HepG2 (cell line): ENCODE data around the gene PIP4K2C. TPM values are rescaled to one million over a fixed set of nuclear protein-coding genes. Genes with fewer than 3 reads are reported as not detected.

Experiments used
- ATAC-seq: fragments of 200-7000 bp; cut with Tn5 transposase; 3 replicates; pipeline ENCODE4 v1.9.1; 2020; ENCODE audit warnings: mild to moderate bottlenecking, moderate library complexity
- BruUV-seq: library from RNA; stranded (reverse); fragments of 400-500 nt; replicated peaks from 2 replicates; lab custom pipeline; 2021; lab: Mats Ljungman, UMichigan
- CTCF ChIA-PET: fragments of 300-600 bp; formaldehyde crosslinking; extraction: SDS; loops from one replicate; lab custom pipeline; 2021; ENCODE audit warnings: low total read pairs, inconsistent platforms, low intra/inter-chr PET ratio; lab: Yijun Ruan, JAX
- POLR2A ChIA-PET: fragments of 350-600 bp; sonication (Branson Sonifier 250); formaldehyde crosslinking; loops from one replicate; lab custom pipeline; 2020; ENCODE audit warnings: antibody characterized with exemption, inconsistent platforms; lab: Yijun Ruan, JAX
- DNase-seq: peaks from one replicate; pipeline ENCODE4 v3.0.0-alpha.2; 2015; ENCODE audit warnings: low spot score
- FAIRE-seq: peaks from 3 replicates; lab custom pipeline; 2011; peaks lifted over from hg19 to GRCh38; lab: Jason Lieb, UNC
- H2AFZ ChIP-seq: one replicate; pipeline ENCODE4 v1.6.1; 2011; ENCODE audit warnings: low read length, inconsistent platforms
- H3K27ac ChIP-seq: fragments of 300-600 bp; 3 replicates; pipeline ENCODE4 v1.8.0; 2011; ENCODE audit warnings: mixed run types, mild to moderate bottlenecking, mixed read lengths, low read length, inconsistent platforms; ENCODE audit not compliant: insufficient read depth; ENCODE audit errors: extremely low read length
- H3K27me3 ChIP-seq, 2 experiments: fragments of 200-600 bp in 1 of 2; 2 replicates in 1 of 2; 3 replicates in 1 of 2; pipeline versions ENCODE4 v1.6.0 to v1.8.0; 2011; ENCODE audit warnings: low read length in 2 of 2, mild to moderate bottlenecking in 2 of 2, moderate library complexity in 2 of 2, inconsistent platforms in 1 of 2; ENCODE audit not compliant: insufficient read depth in 2 of 2, control insufficient read depth in 1 of 2
- H3K36me3 ChIP-seq, 2 experiments: fragments of 200-600 bp in 1 of 2; replicated peaks in 1 of 2; 2 replicates in 1 of 2; 3 replicates in 1 of 2; pipeline versions ENCODE4 v1.5.1 to v1.8.0; 2011; ENCODE audit warnings: low read length in 2 of 2, inconsistent platforms in 1 of 2; ENCODE audit not compliant: insufficient read depth in 2 of 2, control insufficient read depth in 1 of 2
- H3K4me1 ChIP-seq: 2 replicates; pipeline ENCODE4 v1.5.1; 2012; ENCODE audit warnings: low read length, inconsistent platforms; ENCODE audit not compliant: insufficient read depth
- H3K4me2 ChIP-seq: 2 replicates; pipeline ENCODE4 v1.6.0; 2011; ENCODE audit warnings: low read depth, low read length, inconsistent platforms
- H3K4me3 ChIP-seq, 3 experiments: fragments of 200-600 bp in 1 of 3; sonication (generic), shearing (Covaris generic) in 1 of 3; replicated peaks in 1 of 3; 2 replicates each; pipeline ENCODE4 v1.5.1; 2011 to 2016; ENCODE audit warnings: low read length in 3 of 3, inconsistent platforms in 2 of 3, low read depth in 2 of 3, mild to moderate bottlenecking in 2 of 3, control low read depth in 1 of 3, mixed read lengths in 1 of 3; ENCODE audit not compliant: insufficient read depth in 1 of 3
- H3K79me2 ChIP-seq: one replicate; pipeline ENCODE4 v1.6.1; 2011; ENCODE audit warnings: low read length, inconsistent platforms; ENCODE audit not compliant: insufficient read depth
- H3K9ac ChIP-seq: 2 replicates; pipeline ENCODE4 v1.6.0; 2011; ENCODE audit warnings: mild to moderate bottlenecking, low read depth, low read length, inconsistent platforms; ENCODE audit not compliant: insufficient read depth
- H3K9me3 ChIP-seq: 2 replicates; pipeline ENCODE4 v1.5.1; 2012; ENCODE audit warnings: mild to moderate bottlenecking, low read length
- H4K20me1 ChIP-seq: 2 replicates; pipeline ENCODE4 v1.6.0; 2011; ENCODE audit warnings: inconsistent platforms, mild to moderate bottlenecking, low read length, moderate library complexity; ENCODE audit not compliant: insufficient read depth
- FOXK1 ChIP-seq: sonication (generic); formaldehyde crosslinking; IDR thresholded peaks from 2 replicates; pipeline ENCODE4 v1.4.0; 2020; ENCODE audit warnings: low read depth, missing genetic modification reagents, borderline replicate concordance
- HDAC2 ChIP-seq: sonication (generic); formaldehyde crosslinking; IDR thresholded peaks from 2 replicates; pipeline ENCODE4 v1.4.0; 2020; ENCODE audit warnings: missing genetic modification reagents
- IKZF5 ChIP-seq: IDR thresholded peaks from 2 replicates; pipeline ENCODE4 v1.6.1; 2018; ENCODE audit warnings: missing genetic modification reagents, mild to moderate bottlenecking, missing compliant biosample characterization
- KLF16 ChIP-seq, 2 experiments: sonication (generic) in 1 of 2; formaldehyde crosslinking in 1 of 2; IDR thresholded peaks; 2 replicates each; pipeline versions ENCODE4 v1.6.1 to v1.8.0; 2016 to 2023; ENCODE audit warnings: missing genetic modification reagents in 2 of 2, missing compliant biosample characterization in 1 of 2
- TAF1 ChIP-seq: sonication (generic); formaldehyde crosslinking; IDR thresholded peaks from 2 replicates; pipeline ENCODE4 v1.4.0; 2020; ENCODE audit warnings: missing genetic modification reagents
- THRA ChIP-seq: sonication (generic); formaldehyde crosslinking; IDR thresholded peaks from 2 replicates; pipeline ENCODE4 v1.4.0; 2020; ENCODE audit warnings: missing genetic modification reagents, borderline replicate concordance
- ZC3H4 ChIP-seq: sonication (generic); formaldehyde crosslinking; IDR thresholded peaks from 2 replicates; pipeline ENCODE4 v1.4.0; 2020; ENCODE audit warnings: missing genetic modification reagents, borderline replicate concordance
- WGBS: methylation state at CpG from one replicate; pipeline ENCODE4 v1.1.6; 2017; ENCODE audit warnings: low lambda C conversion rate; 5-methylcytosine and 5-hydroxymethylcytosine counted together
- in situ Hi-C: cut with HindIII; loops from 2 replicates; pipeline ENCODE4 v1.10.0; 2017; ENCODE audit warnings: low pct_unique_long_range_greater_than_20kb; ENCODE audit not compliant: extremely low pct_ligation_motif_present
- intact Hi-C: fragments of 100-400 bp; cut with micrococcal nuclease; formaldehyde crosslinking; loops from one replicate; pipeline ENCODE4 v1.10.0; 2022; ENCODE audit not compliant: unreplicated experiment
- polyA plus RNA-seq, 8 experiments: library from polyadenylated mRNA; depleted of rRNA in 3 of 8; stranded (reverse) in 7 of 8; unstranded in 1 of 8; fragments of >200 nt; fragmentation: Illumina TruSeq in 4 of 8; extraction: Trizol in 4 of 8; gene quantifications; 2 replicates each; pipeline versions ENCODE4 v1.2.1 to v1.2.3, GENCODE V29; 2011 to 2016; ENCODE audit warnings: low read depth in 4 of 8, missing spikeins in 1 of 8, mixed read lengths in 1 of 8; ENCODE audit not compliant: insufficient read depth in 1 of 8
- total RNA-seq, 5 experiments: library from RNA; depleted of rRNA; stranded (reverse); fragments of >200 nt; fragmentation: Illumina TruSeq; extraction: Trizol; gene quantifications; 2 replicates each; pipeline ENCODE4 v1.2.3, GENCODE V29; 2016; ENCODE audit warnings: low read depth in 1 of 5
- TF ChIP-seq, protein P1 (sequence below): sonication (generic); formaldehyde crosslinking; IDR thresholded peaks from 2 replicates; pipeline ENCODE4 v1.5.0; 2020; ENCODE audit warnings: missing genetic modification reagents
- TF ChIP-seq, protein P2 (sequence below), 2 experiments: fragments of 450-650 bp in 1 of 2; sonication (generic) in 1 of 2; formaldehyde crosslinking in 1 of 2; IDR thresholded peaks; 2 replicates each; pipeline versions ENCODE4 v1.6.1 to v1.8.0; 2016 to 2022; ENCODE audit warnings: antibody characterized with exemption in 1 of 2, mild to moderate bottlenecking in 1 of 2, missing genetic modification reagents in 1 of 2
- TF ChIP-seq, protein P3 (sequence below): conservative IDR thresholded peaks from 2 replicates; pipeline ENCODE4 v1.6.1; 2018; ENCODE audit warnings: missing genetic modification reagents

Gene PIP4K2C
- total and polyA plus RNA-seq, 2 of the 13 experiments (the other 11 are each of a cell fraction or from before 2014, with no cell fraction given), result 23.3 to 26.4 TPM

GRCh38 chr12:57637364-57637763 lies 46.4 kb downstream of the PIP4K2C start:
- in situ Hi-C loops (no loop called here), intact Hi-C loops (no loop called here)
- no peak for DNase-seq
- no peak for ATAC-seq
- 17% methylated on average over 3 of the region's 3 CpGs for WGBS
- no peak overlapping the region for H3K27ac ChIP-seq
- POLR2A ChIA-PET, result no interaction called here
- peaks cover 5% of the 10 kb centered on the region; the same call in 1 of the 2 replicates for H3K4me1 ChIP-seq
- no peaks in the 10 kb centered on the region for H3K79me2 ChIP-seq
- no peaks in the 10 kb centered on the region for H4K20me1 ChIP-seq
- H3K4me3 ChIP-seq, result no peak overlapping the region
- H2AFZ ChIP-seq, result no peak overlapping the region
- no peaks in the 10 kb centered on the region for H3K36me3 ChIP-seq
- no peaks in the 10 kb centered on the region for H3K9me3 ChIP-seq
- BruUV-seq, result no TSS peak
- FAIRE-seq, result peak; percentile 4
- no peak overlapping the region for H3K4me2 ChIP-seq
- peaks cover 0 to 7% of the 10 kb centered on the region in 2 experiments; a peak in 2 of 5 replicates for H3K27me3 ChIP-seq
- H3K9ac ChIP-seq, result no peak overlapping the region
- CTCF ChIA-PET, result no interaction called here
- TF ChIP-seq FOXK1 (CRISPR knock-in tag), result no peak
- no peak for TF ChIP-seq HDAC2 (CRISPR knock-in tag)
- TF ChIP-seq, protein P1, sequence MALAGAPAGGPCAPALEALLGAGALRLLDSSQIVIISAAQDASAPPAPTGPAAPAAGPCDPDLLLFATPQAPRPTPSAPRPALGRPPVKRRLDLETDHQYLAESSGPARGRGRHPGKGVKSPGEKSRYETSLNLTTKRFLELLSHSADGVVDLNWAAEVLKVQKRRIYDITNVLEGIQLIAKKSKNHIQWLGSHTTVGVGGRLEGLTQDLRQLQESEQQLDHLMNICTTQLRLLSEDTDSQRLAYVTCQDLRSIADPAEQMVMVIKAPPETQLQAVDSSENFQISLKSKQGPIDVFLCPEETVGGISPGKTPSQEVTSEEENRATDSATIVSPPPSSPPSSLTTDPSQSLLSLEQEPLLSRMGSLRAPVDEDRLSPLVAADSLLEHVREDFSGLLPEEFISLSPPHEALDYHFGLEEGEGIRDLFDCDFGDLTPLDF (CRISPR knock-in tag), result no peak
- TF ChIP-seq, protein P2, sequence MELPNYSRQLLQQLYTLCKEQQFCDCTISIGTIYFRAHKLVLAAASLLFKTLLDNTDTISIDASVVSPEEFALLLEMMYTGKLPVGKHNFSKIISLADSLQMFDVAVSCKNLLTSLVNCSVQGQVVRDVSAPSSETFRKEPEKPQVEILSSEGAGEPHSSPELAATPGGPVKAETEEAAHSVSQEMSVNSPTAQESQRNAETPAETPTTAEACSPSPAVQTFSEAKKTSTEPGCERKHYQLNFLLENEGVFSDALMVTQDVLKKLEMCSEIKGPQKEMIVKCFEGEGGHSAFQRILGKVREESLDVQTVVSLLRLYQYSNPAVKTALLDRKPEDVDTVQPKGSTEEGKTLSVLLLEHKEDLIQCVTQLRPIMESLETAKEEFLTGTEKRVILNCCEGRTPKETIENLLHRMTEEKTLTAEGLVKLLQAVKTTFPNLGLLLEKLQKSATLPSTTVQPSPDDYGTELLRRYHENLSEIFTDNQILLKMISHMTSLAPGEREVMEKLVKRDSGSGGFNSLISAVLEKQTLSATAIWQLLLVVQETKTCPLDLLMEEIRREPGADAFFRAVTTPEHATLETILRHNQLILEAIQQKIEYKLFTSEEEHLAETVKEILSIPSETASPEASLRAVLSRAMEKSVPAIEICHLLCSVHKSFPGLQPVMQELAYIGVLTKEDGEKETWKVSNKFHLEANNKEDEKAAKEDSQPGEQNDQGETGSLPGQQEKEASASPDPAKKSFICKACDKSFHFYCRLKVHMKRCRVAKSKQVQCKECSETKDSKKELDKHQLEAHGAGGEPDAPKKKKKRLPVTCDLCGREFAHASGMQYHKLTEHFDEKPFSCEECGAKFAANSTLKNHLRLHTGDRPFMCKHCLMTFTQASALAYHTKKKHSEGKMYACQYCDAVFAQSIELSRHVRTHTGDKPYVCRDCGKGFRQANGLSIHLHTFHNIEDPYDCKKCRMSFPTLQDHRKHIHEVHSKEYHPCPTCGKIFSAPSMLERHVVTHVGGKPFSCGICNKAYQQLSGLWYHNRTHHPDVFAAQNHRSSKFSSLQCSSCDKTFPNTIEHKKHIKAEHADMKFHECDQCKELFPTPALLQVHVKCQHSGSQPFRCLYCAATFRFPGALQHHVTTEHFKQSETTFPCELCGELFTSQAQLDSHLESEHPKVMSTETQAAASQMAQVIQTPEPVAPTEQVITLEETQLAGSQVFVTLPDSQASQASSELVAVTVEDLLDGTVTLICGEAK (IDR thresholded peaks at IDR 0.05), result no peak
- TF ChIP-seq, protein P2 (CRISPR knock-in tag; IDR thresholded peaks at IDR 0.05), result no peak
- no peak for TF ChIP-seq KLF16 (CRISPR knock-in tag; IDR thresholded peaks at IDR 0.05)
- no peak for TF ChIP-seq TAF1 (CRISPR knock-in tag)
- TF ChIP-seq, protein P3, sequence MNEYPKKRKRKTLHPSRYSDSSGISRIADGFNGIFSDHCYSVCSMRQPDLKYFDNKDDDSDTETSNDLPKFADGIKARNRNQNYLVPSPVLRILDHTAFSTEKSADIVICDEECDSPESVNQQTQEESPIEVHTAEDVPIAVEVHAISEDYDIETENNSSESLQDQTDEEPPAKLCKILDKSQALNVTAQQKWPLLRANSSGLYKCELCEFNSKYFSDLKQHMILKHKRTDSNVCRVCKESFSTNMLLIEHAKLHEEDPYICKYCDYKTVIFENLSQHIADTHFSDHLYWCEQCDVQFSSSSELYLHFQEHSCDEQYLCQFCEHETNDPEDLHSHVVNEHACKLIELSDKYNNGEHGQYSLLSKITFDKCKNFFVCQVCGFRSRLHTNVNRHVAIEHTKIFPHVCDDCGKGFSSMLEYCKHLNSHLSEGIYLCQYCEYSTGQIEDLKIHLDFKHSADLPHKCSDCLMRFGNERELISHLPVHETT (CRISPR knock-in tag), result no peak
- no peak for TF ChIP-seq THRA (CRISPR knock-in tag)
- TF ChIP-seq IKZF5, result no peak
- TF ChIP-seq ZC3H4, result no peak
